ENCODE data around the gene COG1. TPM values are rescaled to one million over a fixed set of nuclear protein-coding genes. Genes with fewer than 3 reads are reported as not detected.

COG1 gene
- total RNA-seq, 1 donor from 2014 or later: 37.0 TPM

- ATAC-seq: no peak
- Histone ChIP-seq H3K4me1 (no peaks in the 10 kb centered on the region), H3K36me3 (peaks cover 9% of the 10 kb centered on the region), H3K27ac (no peak overlapping the region), H3K9me3 (no peaks in the 10 kb centered on the region), H3K27me3 (no peaks in the 10 kb centered on the region), H3K4me3 (no peak overlapping the region)
- intact Hi-C loops (cut with DNase I): no loop called here
- TF ChIP-seq, protein P1, sequence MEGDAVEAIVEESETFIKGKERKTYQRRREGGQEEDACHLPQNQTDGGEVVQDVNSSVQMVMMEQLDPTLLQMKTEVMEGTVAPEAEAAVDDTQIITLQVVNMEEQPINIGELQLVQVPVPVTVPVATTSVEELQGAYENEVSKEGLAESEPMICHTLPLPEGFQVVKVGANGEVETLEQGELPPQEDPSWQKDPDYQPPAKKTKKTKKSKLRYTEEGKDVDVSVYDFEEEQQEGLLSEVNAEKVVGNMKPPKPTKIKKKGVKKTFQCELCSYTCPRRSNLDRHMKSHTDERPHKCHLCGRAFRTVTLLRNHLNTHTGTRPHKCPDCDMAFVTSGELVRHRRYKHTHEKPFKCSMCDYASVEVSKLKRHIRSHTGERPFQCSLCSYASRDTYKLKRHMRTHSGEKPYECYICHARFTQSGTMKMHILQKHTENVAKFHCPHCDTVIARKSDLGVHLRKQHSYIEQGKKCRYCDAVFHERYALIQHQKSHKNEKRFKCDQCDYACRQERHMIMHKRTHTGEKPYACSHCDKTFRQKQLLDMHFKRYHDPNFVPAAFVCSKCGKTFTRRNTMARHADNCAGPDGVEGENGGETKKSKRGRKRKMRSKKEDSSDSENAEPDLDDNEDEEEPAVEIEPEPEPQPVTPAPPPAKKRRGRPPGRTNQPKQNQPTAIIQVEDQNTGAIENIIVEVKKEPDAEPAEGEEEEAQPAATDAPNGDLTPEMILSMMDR (IDR thresholded peaks at IDR 0.05): no peak
- no peak for DNase-seq
These were observed 22.0 kb downstream of the COG1 start for GRCh38 chr17:73214851-73215250.

DNA sequence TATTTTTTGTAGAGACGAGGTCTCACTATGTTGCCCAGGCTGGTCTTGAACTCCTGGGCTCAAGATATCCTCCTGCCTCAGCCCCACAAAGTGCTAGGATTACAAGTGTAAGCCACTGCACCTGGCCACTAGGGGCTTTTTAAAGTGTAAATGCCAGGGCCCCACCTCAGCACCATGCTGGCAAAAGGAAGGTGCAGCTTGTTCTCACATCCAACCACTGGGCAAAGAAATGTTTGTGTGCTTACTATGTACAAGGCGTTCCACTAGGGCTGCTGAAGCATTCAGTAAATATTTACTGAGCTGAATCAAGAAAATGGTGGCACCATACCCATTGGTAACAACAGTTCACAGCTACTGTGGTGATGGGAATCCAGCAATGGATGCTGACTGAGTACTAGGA, 22.6 kb downstream of the COG1 start:
- intact Hi-C loops (cut with DNase I): no loop called here
- Histone ChIP-seq H3K27me3 (no peaks in the 10 kb centered on the region), H3K4me3 (no peak overlapping the region), H3K9me3 (no peaks in the 10 kb centered on the region), H3K27ac (no peak overlapping the region), H3K4me1 (no peaks in the 10 kb centered on the region), H3K36me3 (peaks cover 6% of the 10 kb centered on the region)
- ATAC-seq: peak; percentile 82
- TF ChIP-seq, protein P1 (IDR thresholded peaks at IDR 0.05): no peak
- no peak for DNase-seq

GRCh38 chr17:73223626-73224230, 30.9 kb downstream of the COG1 start:
- peaks cover 19% of the 10 kb centered on the region for H3K4me1 ChIP-seq
- no peak for ATAC-seq

DNA sequence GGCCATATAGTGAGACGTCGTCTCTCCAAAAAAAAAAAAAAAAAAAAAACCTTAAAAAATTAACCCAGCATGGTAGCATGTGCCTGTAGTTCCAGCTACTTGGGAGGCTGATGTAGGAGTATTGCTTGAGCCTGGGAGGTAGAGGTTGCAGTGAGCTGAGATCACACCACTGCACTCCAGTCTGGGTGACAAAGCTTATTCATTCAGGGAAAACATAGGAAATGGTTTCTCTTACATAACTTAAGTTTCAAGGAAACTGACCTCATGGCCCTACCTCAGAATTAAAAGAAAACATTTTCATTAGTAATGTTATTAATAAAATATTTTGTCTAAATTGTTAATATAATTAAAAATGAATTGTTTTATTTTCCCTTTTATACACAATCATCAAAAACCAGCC, 31.4 kb downstream of the COG1 start:
- Histone ChIP-seq H3K9me3 (no peaks in the 10 kb centered on the region), H3K27ac (no peak overlapping the region), H3K27me3 (no peaks in the 10 kb centered on the region), H3K36me3 (no peaks in the 10 kb centered on the region), H3K4me3 (no peak overlapping the region), H3K4me1 (peaks cover 24% of the 10 kb centered on the region)
- intact Hi-C loops (cut with DNase I): no loop called here
- no peak for ATAC-seq
- TF ChIP-seq, protein P1 (IDR thresholded peaks at IDR 0.05): no peak
- no peak for DNase-seq

More at GRCh38 chr17:73223626-73224230, 30.9 kb downstream of the COG1 start:
- Histone ChIP-seq H3K27me3 (no peaks in the 10 kb centered on the region), H3K4me3 (no peak overlapping the region), H3K36me3 (no peaks in the 10 kb centered on the region), H3K27ac (no peak overlapping the region), H3K9me3 (no peaks in the 10 kb centered on the region)
- TF ChIP-seq, protein P1 (IDR thresholded peaks at IDR 0.05): no peak
- DNase-seq: no peak
- intact Hi-C loops (cut with DNase I): no loop called here

DNA sequence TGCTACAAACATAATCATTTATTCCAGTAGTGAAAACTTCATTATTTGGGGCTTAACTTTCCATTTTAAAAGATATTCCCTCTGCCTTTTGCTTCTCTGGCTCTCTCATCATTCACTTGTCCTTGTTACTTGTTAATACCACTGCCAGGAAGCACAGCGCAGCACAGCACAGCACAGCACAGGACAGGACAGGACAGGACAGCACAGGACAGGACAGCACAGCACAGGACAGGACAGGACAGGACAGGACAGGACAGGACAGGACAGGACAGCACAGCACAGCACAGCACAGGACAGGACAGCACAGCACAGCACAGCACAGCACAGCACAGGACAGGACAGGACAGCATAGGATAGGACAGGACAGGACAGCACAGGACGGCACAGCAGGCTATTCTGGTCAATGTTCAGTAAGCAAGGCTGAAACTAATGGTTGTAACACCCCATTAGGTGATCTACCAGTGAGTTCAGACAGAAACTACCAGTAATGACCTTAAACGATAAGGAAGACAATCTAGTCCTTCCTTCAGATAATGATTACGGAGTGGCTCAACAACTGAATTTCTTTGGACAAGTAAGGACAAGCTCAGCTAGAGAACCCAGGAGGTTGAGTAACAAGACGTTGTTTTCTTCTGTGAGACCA, 31.9 kb downstream of the COG1 start:
- TF ChIP-seq, protein P1 (IDR thresholded peaks at IDR 0.05): no peak
- intact Hi-C loops (cut with DNase I): no loop called here
- H3K9me3 ChIP-seq: no peaks in the 10 kb centered on the region
- H3K4me1 ChIP-seq: peaks cover 24% of the 10 kb centered on the region
- H3K4me3 ChIP-seq: no peak overlapping the region
- ATAC-seq (no peak), DNase-seq (no peak)
- H3K27me3 ChIP-seq: no peaks in the 10 kb centered on the region
- H3K36me3 ChIP-seq: no peaks in the 10 kb centered on the region
- no peak overlapping the region for H3K27ac ChIP-seq
